ENCODE measurements around the gene ACER1. TPM values are rescaled to one million over a fixed set of nuclear protein-coding genes. Genes with fewer than 3 reads are reported as not detected.
"Not testable (repeated sequence)": the region's sequence is repeated elsewhere in the genome, so short reads cannot be mapped to it uniquely, and the experiment has no call there.

Gene ACER1
- total RNA-seq, 1 donor from 2014 or later = not detected

GRCh38 chr19:6324757-6325156, 8.7 kb downstream of the ACER1 start:
- Mint-ChIP-seq H3K4me3 (ENCODE audit: unreplicated experiment) (no peak overlapping the region), H3K27me3 (ENCODE audit: unreplicated experiment) (peaks cover 11% of the 10 kb centered on the region), H3K36me3 (ENCODE audit: low read depth, unreplicated experiment) (peaks cover 8% of the 10 kb centered on the region), H3K9me3 (ENCODE audit: unreplicated experiment) (peaks cover 16% of the 10 kb centered on the region), H3K27ac (ENCODE audit: unreplicated experiment) (no peak overlapping the region), H3K4me1 (ENCODE audit: unreplicated experiment) (no peaks in the 10 kb centered on the region)
- DNase-seq (ENCODE audit: low spot score) = no peak
- no peak for TF ChIP-seq CTCF (IDR thresholded peaks at IDR 0.05; ENCODE audit: unreplicated experiment)

- peaks cover 23% of the 10 kb centered on the region for H3K9me3 Mint-ChIP-seq (ENCODE audit: unreplicated experiment)
- peaks cover 14% of the 10 kb centered on the region for H3K27me3 Mint-ChIP-seq (ENCODE audit: unreplicated experiment)
- H3K27ac Mint-ChIP-seq (ENCODE audit: unreplicated experiment) = no peak overlapping the region
- no peak for TF ChIP-seq CTCF (IDR thresholded peaks at IDR 0.05; ENCODE audit: unreplicated experiment)
- H3K36me3 Mint-ChIP-seq (ENCODE audit: low read depth, unreplicated experiment) = peaks cover 8% of the 10 kb centered on the region
- H3K4me1 Mint-ChIP-seq (ENCODE audit: unreplicated experiment) = no peaks in the 10 kb centered on the region
- H3K4me3 Mint-ChIP-seq (ENCODE audit: unreplicated experiment) = no peak overlapping the region
- DNase-seq (ENCODE audit: low spot score) = no peak
Observed at GRCh38 chr19:6322284-6322683, 11.1 kb downstream of the ACER1 start.

- no peaks in the 10 kb centered on the region for H3K4me1 Mint-ChIP-seq (ENCODE audit: unreplicated experiment)
- H3K4me3 Mint-ChIP-seq (ENCODE audit: unreplicated experiment) = no peak overlapping the region
- H3K36me3 Mint-ChIP-seq (ENCODE audit: low read depth, unreplicated experiment) = peaks cover 5% of the 10 kb centered on the region
- H3K27me3 Mint-ChIP-seq (ENCODE audit: unreplicated experiment) = peaks cover 4% of the 10 kb centered on the region
- TF ChIP-seq CTCF (IDR thresholded peaks at IDR 0.05; ENCODE audit: unreplicated experiment) = no peak
- DNase-seq (ENCODE audit: low spot score) = no peak
- no peak overlapping the region for H3K27ac Mint-ChIP-seq (ENCODE audit: unreplicated experiment)
- H3K9me3 Mint-ChIP-seq (ENCODE audit: unreplicated experiment) = peaks cover 13% of the 10 kb centered on the region
Observed at GRCh38 chr19:6319376-6319775, 14.0 kb downstream of the ACER1 start.

GRCh38 chr19:6318772-6319171, 14.6 kb downstream of the ACER1 start:
- Mint-ChIP-seq H3K27me3 (ENCODE audit: unreplicated experiment) (peaks cover 4% of the 10 kb centered on the region), H3K4me3 (ENCODE audit: unreplicated experiment) (no peak overlapping the region), H3K36me3 (ENCODE audit: low read depth, unreplicated experiment) (peaks cover 5% of the 10 kb centered on the region), H3K4me1 (ENCODE audit: unreplicated experiment) (no peaks in the 10 kb centered on the region), H3K9me3 (ENCODE audit: unreplicated experiment) (peaks cover 13% of the 10 kb centered on the region), H3K27ac (ENCODE audit: unreplicated experiment) (no peak overlapping the region)
- no peak for TF ChIP-seq CTCF (IDR thresholded peaks at IDR 0.05; ENCODE audit: unreplicated experiment)
- no peak for DNase-seq (ENCODE audit: low spot score)

GRCh38 chr19:6315646-6316045, 17.8 kb downstream of the ACER1 start:
- H3K36me3 Mint-ChIP-seq (ENCODE audit: low read depth, unreplicated experiment); H3K4me1 Mint-ChIP-seq (ENCODE audit: unreplicated experiment): not testable (repeated sequence)

More at GRCh38 chr19:6315646-6316045, 17.8 kb downstream of the ACER1 start:
- DNase-seq (ENCODE audit: low spot score); H3K4me3 Mint-ChIP-seq (ENCODE audit: unreplicated experiment); H3K27ac Mint-ChIP-seq (ENCODE audit: unreplicated experiment); H3K27me3 Mint-ChIP-seq (ENCODE audit: unreplicated experiment): not testable (repeated sequence)
- H3K9me3 Mint-ChIP-seq (ENCODE audit: unreplicated experiment) = peaks cover 14% of the 10 kb centered on the region
